ENCODE results near the gene ZFYVE28.
A peak's percentile ranks its signal among the peaks of the same experiment; 100 is the strongest.
"Not testable (repeated sequence)": the region's sequence is repeated elsewhere in the genome, so short reads cannot be mapped to it uniquely, and the experiment has no call there.

ZFYVE28 gene

GRCh38 chr4:2445571-2445970, 27.1 kb upstream of the ZFYVE28 start:
- DNase-seq: no peak

- no peak for DNase-seq
Measured at GRCh38 chr4:2445130-2445529, 26.7 kb upstream of the ZFYVE28 start.

- DNase-seq: peak; percentile 23
Measured at GRCh38 chr4:2443956-2444740, 25.7 kb upstream of the ZFYVE28 start.

- DNase-seq: no peak
Measured at GRCh38 chr4:2443061-2443730, 24.8 kb upstream of the ZFYVE28 start.

- no peak for DNase-seq
Measured at GRCh38 chr4:2442175-2442993, 23.9 kb upstream of the ZFYVE28 start.

- DNase-seq: peak; percentile 83
Measured at GRCh38 chr4:2441393-2442174, 23.1 kb upstream of the ZFYVE28 start.

- no peak for DNase-seq
Measured at GRCh38 chr4:2438822-2439718, 20.6 kb upstream of the ZFYVE28 start.

GRCh38 chr4:2437475-2438215, 19.2 kb upstream of the ZFYVE28 start:
- no peak for DNase-seq

GRCh38 chr4:2436761-2437474, 18.5 kb upstream of the ZFYVE28 start:
- DNase-seq: no peak

GRCh38 chr4:2436301-2436700, 17.9 kb upstream of the ZFYVE28 start:
- DNase-seq: no peak

- DNase-seq: no peak
Measured at GRCh38 chr4:2434420-2434819, 16.0 kb upstream of the ZFYVE28 start.

- no peak for DNase-seq
Measured at GRCh38 chr4:2433609-2434350, 15.3 kb upstream of the ZFYVE28 start.

GRCh38 chr4:2432991-2433530, 14.6 kb upstream of the ZFYVE28 start:
- DNase-seq: peak; percentile 51

GRCh38 chr4:2432004-2432403, 13.6 kb upstream of the ZFYVE28 start:
- no peak for DNase-seq

GRCh38 chr4:2429945-2430757, 11.7 kb upstream of the ZFYVE28 start:
- DNase-seq: not testable (repeated sequence)

GRCh38 chr4:2428496-2429213, 10.2 kb upstream of the ZFYVE28 start:
- DNase-seq: no peak

Data from hematopoietic multipotent progenitor cell treated with erythropoietin and hydrocortisone succinate and interleukin-3 and kit ligand, for 8 days (in vitro differentiated cells).